GM12892 (cell line): ENCODE results near the gene PDGFA.

Experiments
- POLR2A ChIP-seq: IDR thresholded peaks from 2 replicates; pipeline ENCODE4 v1.6.1; 2011; ENCODE audit warnings: low read depth, low read length, control low read depth
- TAF1 ChIP-seq: IDR thresholded peaks from 2 replicates; pipeline ENCODE4 v1.6.1; 2011; ENCODE audit warnings: low read depth, mild to moderate bottlenecking, control low read depth, low read length, borderline replicate concordance

DNA sequence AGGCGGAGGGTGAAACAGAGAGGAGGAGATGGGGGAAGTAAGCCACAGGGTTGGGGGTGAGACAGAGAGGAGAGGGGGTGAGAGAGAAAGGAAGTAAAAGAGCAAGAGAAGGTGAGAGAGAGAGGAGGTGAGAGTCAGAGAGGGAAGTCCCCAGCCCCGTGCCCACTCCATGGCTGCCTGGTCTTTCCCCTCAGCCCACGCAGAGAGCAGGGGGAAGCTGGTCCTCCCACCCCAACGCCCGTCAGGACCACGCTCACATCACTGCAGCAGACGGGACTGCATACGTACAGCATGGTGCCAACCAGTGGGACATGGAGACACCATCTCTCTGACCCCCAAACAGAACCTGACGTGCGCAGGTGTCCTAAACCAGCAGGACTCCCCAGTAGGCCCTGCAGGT lies 12.1 kb upstream of the PDGFA start:
- TF ChIP-seq POLR2A (no peak), TAF1 (no peak)
